Activated CD4-positive, alpha-beta T cell treated with anti-CD3 and anti-CD28 coated beads for 36 hours (primary cell): ENCODE measurements around the gene VNN1. TPM values are rescaled to one million over a fixed set of nuclear protein-coding genes. Genes with fewer than 3 reads are reported as not detected.
"Not testable (repeated sequence)": the region's sequence is repeated elsewhere in the genome, so short reads cannot be mapped to it uniquely, and the experiment has no call there.

Source experiments
- ATAC-seq: fragments of 200-7000 bp; cut with Tn5 transposase; one replicate; pipeline ENCODE4 v1.10.0; 2021; ENCODE audit warnings: mild to moderate bottlenecking, moderate library complexity
- CTCF ChIA-PET: fragments of 350-600 bp; sonication (Branson Sonifier 250); formaldehyde crosslinking; loops from one replicate; lab custom pipeline; 2021; ENCODE audit warnings: antibody characterized with exemption; lab: Charles Lee
- POLR2A ChIA-PET: fragments of 350-600 bp; sonication (Branson Sonifier 250); formaldehyde crosslinking; loops from one replicate; lab custom pipeline; 2021; ENCODE audit warnings: antibody characterized with exemption, inconsistent platforms; lab: Charles Lee
- DNase-seq: peaks from one replicate; pipeline ENCODE4 v3.0.0-alpha.2; 2020
- H3K27ac Mint-ChIP-seq: one replicate; pipeline ENCODE4 v1.8.0; 2021; ENCODE audit warnings: mixed read lengths
- H3K27me3 Mint-ChIP-seq: one replicate; pipeline ENCODE4 v1.8.0; 2021; ENCODE audit warnings: mixed read lengths
- H3K36me3 Mint-ChIP-seq: one replicate; pipeline ENCODE4 v1.8.0; 2021; ENCODE audit warnings: low read depth, mixed read lengths
- H3K4me1 Mint-ChIP-seq: one replicate; pipeline ENCODE4 v1.8.0; 2021; ENCODE audit warnings: mixed read lengths
- H3K4me3 Mint-ChIP-seq: one replicate; pipeline ENCODE4 v1.8.0; 2021; ENCODE audit warnings: mild to moderate bottlenecking, moderate library complexity, mixed read lengths
- H3K9me3 Mint-ChIP-seq: one replicate; pipeline ENCODE4 v1.8.0; 2021; ENCODE audit warnings: low read depth, mixed read lengths
- intact Hi-C, 2 experiments: fragments of 100-400 bp; cut with DNase I in 1 of 2; cut with micrococcal nuclease in 1 of 2; formaldehyde crosslinking; loops; one replicate each; pipeline versions ENCODE4 v1.14.2 to v1.15.1; 2022 to 2024; cut with DNase I, micrococcal nuclease
- total RNA-seq, 2 experiments: library from RNA; stranded (reverse); gene quantifications; one replicate each; pipeline ENCODE4 v1.2.3, GENCODE V29; 2021

Gene VNN1
- total RNA-seq, 2 experiments from 2014 or later: not detected

- POLR2A ChIA-PET: no interaction called here
- H3K36me3 Mint-ChIP-seq: no peaks in the 10 kb centered on the region
- DNase-seq (no peak), ATAC-seq (no peak)
- peaks cover 4% of the 10 kb centered on the region for H3K27me3 Mint-ChIP-seq
- CTCF ChIA-PET: no interaction called here
- H3K27ac Mint-ChIP-seq: no peak overlapping the region
- H3K4me1 Mint-ChIP-seq: peaks cover 2% of the 10 kb centered on the region
- no peaks in the 10 kb centered on the region for H3K9me3 Mint-ChIP-seq
- intact Hi-C loops: no loop called here
- H3K4me3 Mint-ChIP-seq: no peak overlapping the region
These were observed 70.3 kb downstream of the VNN1 start for GRCh38 chr6:132643547-132643946.

GRCh38 chr6:132637135-132637534 lies 76.7 kb downstream of the VNN1 start:
- CTCF ChIA-PET, intact Hi-C loops, ATAC-seq, DNase-seq, H3K36me3 Mint-ChIP-seq, H3K27ac Mint-ChIP-seq, POLR2A ChIA-PET, H3K4me1 Mint-ChIP-seq, H3K9me3 Mint-ChIP-seq, H3K4me3 Mint-ChIP-seq: not testable (repeated sequence)
- peaks cover 34% of the 10 kb centered on the region for H3K27me3 Mint-ChIP-seq

DNA sequence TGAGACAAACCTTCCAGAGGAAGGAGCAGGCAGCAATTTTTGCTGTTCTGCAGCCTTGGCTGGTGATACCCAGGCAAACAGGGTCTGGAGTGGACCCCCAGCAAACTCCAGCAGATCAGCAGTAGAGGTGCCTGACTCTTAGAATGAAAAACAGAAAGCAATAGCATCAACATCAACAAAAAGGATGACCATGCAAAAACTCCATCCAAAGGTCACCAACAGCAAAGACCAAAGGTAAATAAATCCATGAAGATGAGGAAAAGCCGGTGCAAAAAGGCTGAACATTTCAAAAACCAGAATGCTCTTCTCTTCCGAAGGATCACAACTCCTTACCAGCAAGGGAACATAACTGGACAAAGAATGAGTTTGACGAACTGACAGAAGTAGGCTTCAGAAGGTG lies 77.9 kb downstream of the VNN1 start:
- H3K9me3 Mint-ChIP-seq, H3K27ac Mint-ChIP-seq, CTCF ChIA-PET, DNase-seq, H3K36me3 Mint-ChIP-seq, H3K4me1 Mint-ChIP-seq, ATAC-seq, POLR2A ChIA-PET, H3K4me3 Mint-ChIP-seq, intact Hi-C loops: not testable (repeated sequence)
- peaks cover 32% of the 10 kb centered on the region for H3K27me3 Mint-ChIP-seq

- H3K4me1 Mint-ChIP-seq, intact Hi-C loops, H3K9me3 Mint-ChIP-seq, H3K27ac Mint-ChIP-seq, H3K36me3 Mint-ChIP-seq, POLR2A ChIA-PET, DNase-seq, H3K4me3 Mint-ChIP-seq, ATAC-seq: not testable (repeated sequence)
- CTCF ChIA-PET: interaction anchor here (0.6 kb wide), 1 partner anchor 140 kb away, joined by 4 read pairs; no protein-coding TSS in a partner anchor
- H3K27me3 Mint-ChIP-seq: peaks cover 34% of the 10 kb centered on the region
These were observed 78.6 kb downstream of the VNN1 start for GRCh38 chr6:132635288-132635687.

- intact Hi-C loops: no loop called here
- H3K4me1 Mint-ChIP-seq: no peaks in the 10 kb centered on the region
- ChIA-PET CTCF (interaction anchor here (0.6 kb wide), 1 partner anchor 141 kb away, joined by 4 read pairs; no protein-coding TSS in a partner anchor), POLR2A (no interaction called here)
- H3K36me3 Mint-ChIP-seq: no peaks in the 10 kb centered on the region
- H3K9me3 Mint-ChIP-seq: no peaks in the 10 kb centered on the region
- ATAC-seq: no peak
- H3K27me3 Mint-ChIP-seq: peaks cover 34% of the 10 kb centered on the region
- no peak overlapping the region for H3K27ac Mint-ChIP-seq
- no peak overlapping the region for H3K4me3 Mint-ChIP-seq
- DNase-seq: no peak
These were observed 79.1 kb downstream of the VNN1 start for GRCh38 chr6:132634796-132635195.

GRCh38 chr6:132633362-132633761 lies 80.5 kb downstream of the VNN1 start:
- ATAC-seq: no peak
- Mint-ChIP-seq H3K27ac (no peak overlapping the region), H3K27me3 (peaks cover 39% of the 10 kb centered on the region), H3K36me3 (no peaks in the 10 kb centered on the region), H3K4me3 (no peak overlapping the region), H3K4me1 (no peaks in the 10 kb centered on the region), H3K9me3 (no peaks in the 10 kb centered on the region)
- ChIA-PET CTCF (interaction anchor here (1.2 kb wide), 1 partner anchor 12 kb away, joined by 3 read pairs; no protein-coding TSS in a partner anchor), POLR2A (no interaction called here)
- no peak for DNase-seq
- intact Hi-C loops: no loop called here

Other genes starting within 250 kb of the VNN1 start
- gene STX7, start 200.9 kb downstream of the VNN1 start, total RNA-seq: 10 to 100 TPM; 13.3 to 20.3 TPM
- not detected for gene TAAR9, start 175.8 kb downstream of the VNN1 start, total RNA-seq
- not detected for gene TAAR8, start 161.4 kb downstream of the VNN1 start, total RNA-seq
- gene TAAR6, start 143.7 kb downstream of the VNN1 start, total RNA-seq: not detected
- not detected for gene TAAR5, start 124.3 kb downstream of the VNN1 start, total RNA-seq
- gene TAAR2, start 89.8 kb downstream of the VNN1 start, total RNA-seq: not detected
- not detected for gene TAAR1, start 54.9 kb downstream of the VNN1 start, total RNA-seq
- 1 to 10 TPM; 6.0 to 8.5 TPM for gene VNN2, start 43.8 kb upstream of the VNN1 start, total RNA-seq
- gene SLC18B1, start 84.6 kb upstream of the VNN1 start, total RNA-seq: 1 to 10 TPM; 3.4 to 6.6 TPM
- 1,000 to 10,000 TPM in 1 of 2 experiments, 100 to 1,000 TPM in 1; 837 to 2,006 TPM for gene RPS12, start 100.5 kb upstream of the VNN1 start, total RNA-seq